Motor neuron (in vitro differentiated cells): ENCODE results near the gene MRPS5. TPM values are rescaled to one million over a fixed set of nuclear protein-coding genes. Genes with fewer than 3 reads are reported as not detected.

ENCODE experiments used
- ATAC-seq, 8 experiments: fragments of 200-7000 bp; cut with Tn5 transposase; replicated peaks in 6 of 8; 2 replicates each; pipeline ENCODE4 v1.8.0; 2021; ENCODE audit warnings: mild to moderate bottlenecking in 8 of 8, moderate library complexity in 8 of 8
- H3K27ac ChIP-seq, 2 donors: fragments of 250-450 bp; sonication (Bioruptor Pico); 2 replicates each; pipeline ENCODE4 v1.9.0; 2021; ENCODE audit warnings: antibody characterized with exemption in 2 of 2, mild to moderate bottlenecking in 2 of 2, moderate library complexity in 1 of 2
- H3K4me1 ChIP-seq, 2 donors: fragments of 250-450 bp; sonication (Bioruptor Pico); replicated peaks in 1 of 2; 2 replicates each; pipeline ENCODE4 v1.6.1; 2021; ENCODE audit warnings: antibody characterized with exemption in 2 of 2, mild to moderate bottlenecking in 2 of 2, moderate library complexity in 1 of 2
- H3K4me3 ChIP-seq, 5 donors: fragments of 250-450 bp; sonication (Bioruptor Pico); 2 replicates each; pipeline ENCODE4 v1.9.0; 2021; ENCODE audit warnings: antibody characterized with exemption in 5 of 5, mild to moderate bottlenecking in 5 of 5, moderate library complexity in 4 of 5
- WGBS, 10 experiments: fragments of 450-650 bp; shearing (Covaris generic); methylation state at CpG; one replicate each; pipeline ENCODE4 v1.0.0; 2022; 5-methylcytosine and 5-hydroxymethylcytosine counted together
- in situ Hi-C, 9 experiments: fragments of 400-800 bp; cut with MboI; loops; one replicate each; pipeline ENCODE4 v1.15.0; 2021; ENCODE audit warnings: low sequenced_read_pairs in 9 of 9, low pct_unique_long_range_greater_than_20kb in 2 of 9; ENCODE audit not compliant: unreplicated experiment in 9 of 9
- total RNA-seq, 8 experiments: library from RNA; unstranded; fragments of 300-600 nt; gene quantifications; 2 replicates each; pipeline versions ENCODE4 v1.2.3 to v1.2.4, GENCODE V29; 2022

The MRPS5 gene
- total RNA-seq, 8 experiments from 2014 or later = 41.9 to 96.7 (median 54.3) TPM

DNA sequence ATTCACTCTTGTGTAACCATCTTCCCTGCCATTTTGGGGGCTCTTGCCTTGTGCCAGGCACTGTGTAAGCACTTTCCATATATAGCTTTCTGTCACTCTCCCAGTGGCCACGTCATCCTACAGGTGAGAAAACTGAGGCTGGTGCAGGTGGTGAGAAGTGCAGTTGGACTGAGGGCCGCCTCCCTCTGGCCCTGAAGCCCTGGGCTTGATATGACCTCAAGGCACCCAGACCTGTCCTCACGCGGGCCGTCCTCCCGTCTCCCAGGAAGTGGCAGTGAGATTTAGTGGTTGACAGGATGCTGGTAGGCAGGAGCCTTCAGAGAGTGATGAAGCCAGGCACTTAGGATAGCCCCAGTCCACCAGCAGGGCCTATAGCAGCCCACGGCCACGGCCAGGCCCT lies 65.6 kb downstream of the MRPS5 start:
- Histone ChIP-seq H3K4me3 (no peak overlapping the region), H3K27ac (no peak overlapping the region), H3K4me1 (peaks cover 10 to 27% of the 10 kb centered on the region in 2 donors)
- ATAC-seq = no peak
- 60 to 80% methylated on average over 1 to 4 of the region's 8 CpGs; no CpG with 5 or more reads in 8 of the 10 experiments for WGBS, 10 experiments
- in situ Hi-C loops = no loop called here

DNA sequence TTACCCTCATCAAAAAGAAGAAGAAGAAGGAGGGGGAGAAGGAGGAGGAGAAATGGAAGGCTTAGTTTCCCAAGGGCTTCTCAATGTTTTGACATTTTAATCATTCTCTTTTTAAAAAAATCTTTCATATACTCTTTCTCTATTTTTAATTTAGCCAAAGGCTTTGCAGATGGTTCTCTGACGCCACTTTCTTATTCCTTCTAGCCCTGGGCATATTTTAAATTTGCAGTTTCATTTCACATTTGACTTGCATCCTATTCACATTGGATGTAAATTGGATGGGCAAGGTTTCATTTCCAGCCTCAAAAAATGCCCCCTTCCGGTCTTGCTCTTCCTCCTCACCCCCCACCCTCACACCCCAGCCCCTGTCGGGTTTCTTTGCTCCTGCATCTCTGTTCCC lies 66.3 kb downstream of the MRPS5 start:
- ATAC-seq = peak in 3 of 8 experiments; percentile 28 to 74 (median 36)
- no peak overlapping the region for H3K27ac ChIP-seq
- in situ Hi-C loops = no loop called here
- peaks cover 10 to 27% of the 10 kb centered on the region in 2 donors for H3K4me1 ChIP-seq
- no peak overlapping the region for H3K4me3 ChIP-seq
- WGBS, 10 experiments = 0 to 90% (median 64%) methylated on average over 1 to 3 of the region's 3 CpGs; no CpG with 5 or more reads in 3 of the 10 experiments

DNA sequence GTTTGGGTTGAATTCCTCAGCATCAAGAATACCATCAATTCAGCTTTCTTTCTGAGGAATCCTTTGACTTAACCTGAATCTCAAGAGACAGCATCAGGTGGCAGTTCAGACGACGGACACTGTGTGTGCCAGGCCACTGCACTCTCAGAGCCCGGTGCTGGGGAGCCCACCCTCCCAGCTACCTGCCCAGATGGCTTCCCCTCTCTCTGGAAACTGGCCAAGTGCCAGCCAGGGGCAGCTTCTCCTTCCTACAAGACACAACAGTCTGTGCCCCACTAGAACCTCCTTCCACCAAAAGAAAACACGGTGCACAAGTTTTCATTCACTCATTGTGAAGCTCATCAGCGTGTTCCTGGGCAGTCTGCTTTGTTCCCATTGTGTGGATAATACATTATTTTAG lies 67.6 kb downstream of the MRPS5 start:
- no peak for ATAC-seq
- in situ Hi-C loops = no loop called here
- Histone ChIP-seq H3K4me1 (peaks cover 10 to 23% of the 10 kb centered on the region in 2 donors), H3K27ac (no peak overlapping the region), H3K4me3 (no peak overlapping the region)
- WGBS, 10 experiments = 71 to 100% (median 80%) methylated on average over 1 to 5 of the region's 5 CpGs; no CpG with 5 or more reads in 3 of the 10 experiments

DNA sequence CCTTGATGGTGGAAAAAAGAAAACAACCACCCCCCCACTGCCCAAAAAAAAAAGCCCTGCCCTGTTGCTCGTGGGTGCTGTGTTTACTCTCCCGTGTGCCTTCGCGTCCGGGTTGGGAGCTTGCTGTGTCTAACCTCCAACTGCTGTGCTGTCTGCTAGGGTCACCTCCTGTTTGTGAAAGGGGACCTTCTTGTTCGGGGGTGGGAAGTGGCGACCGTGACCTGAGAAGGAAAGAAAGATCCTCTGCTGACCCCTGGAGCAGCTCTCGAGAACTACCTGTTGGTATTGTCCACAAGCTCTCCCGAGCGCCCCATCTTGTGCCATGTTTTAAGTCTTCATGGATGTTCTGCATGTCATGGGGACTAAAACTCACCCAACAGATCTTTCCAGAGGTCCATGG lies 68.1 kb downstream of the MRPS5 start:
- H3K4me1 ChIP-seq = peaks cover 10 to 20% of the 10 kb centered on the region in 2 donors
- in situ Hi-C loops = no loop called here
- 30 to 100% (median 73%) methylated on average over 2 to 8 of the region's 11 CpGs; no CpG with 5 or more reads in 3 of the 10 experiments for WGBS, 10 experiments
- ATAC-seq = no peak
- no peak overlapping the region for H3K4me3 ChIP-seq
- no peak overlapping the region for H3K27ac ChIP-seq

DNA sequence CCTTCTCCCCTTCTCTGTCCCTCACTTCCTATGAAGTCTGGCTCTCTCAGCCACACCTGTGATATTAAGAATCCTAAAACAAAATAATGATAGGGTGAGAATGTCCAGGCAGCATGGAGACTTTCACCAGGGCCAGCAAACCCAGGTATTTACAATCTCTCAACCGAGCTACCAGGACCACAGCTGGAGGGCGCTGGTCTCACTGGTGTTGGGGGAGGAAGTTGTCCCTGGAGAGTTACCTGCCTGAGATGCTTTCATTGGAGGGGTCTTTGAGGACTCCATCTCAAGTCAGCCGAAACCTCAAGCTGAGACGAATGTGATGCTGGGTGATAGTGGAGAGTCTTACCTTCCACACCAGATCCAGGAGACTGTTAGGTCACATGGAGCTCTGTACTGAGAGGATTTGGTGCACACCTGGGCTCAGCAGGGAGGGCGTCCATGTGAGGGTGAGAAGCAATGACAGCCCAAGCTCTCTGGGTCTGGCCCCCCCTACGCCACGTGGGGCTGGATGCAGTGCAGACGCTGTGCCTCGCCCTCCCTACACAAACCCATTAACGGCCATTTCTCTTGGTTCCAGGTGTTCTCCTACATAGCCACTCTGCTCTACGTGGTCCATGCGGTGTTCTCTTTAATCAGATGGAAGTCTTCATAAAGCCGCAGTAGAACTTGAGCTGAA lies 68.7 kb downstream of the MRPS5 start:
- 80 to 100% (median 92%) methylated on average over 1 to 7 of the region's 13 CpGs; no CpG with 5 or more reads in 4 of the 10 experiments for WGBS, 10 experiments
- in situ Hi-C loops = no loop called here
- H3K4me1 ChIP-seq = peaks cover 10 to 19% of the 10 kb centered on the region in 2 donors
- no peak overlapping the region for H3K4me3 ChIP-seq
- no peak for ATAC-seq
- H3K27ac ChIP-seq = no peak overlapping the region

DNA sequence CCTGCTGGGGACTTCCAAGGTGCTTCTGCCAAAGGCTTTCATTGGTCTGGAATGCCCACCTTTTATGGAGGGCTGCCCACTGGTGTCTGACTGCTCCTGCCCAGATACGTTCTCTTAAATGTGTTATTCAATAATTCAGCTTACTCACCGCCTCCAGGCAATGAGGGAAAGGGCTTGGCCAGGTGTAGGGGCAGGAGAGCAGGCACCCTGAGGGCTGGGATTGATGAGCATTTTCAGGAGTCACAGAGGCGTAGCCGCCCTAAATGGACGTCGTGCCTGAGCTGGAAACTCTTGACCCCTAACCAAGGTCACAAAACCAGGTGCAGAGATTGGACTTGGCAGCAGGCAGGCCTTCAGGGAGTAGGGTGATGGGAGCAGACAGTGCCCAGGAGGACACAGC lies 69.3 kb downstream of the MRPS5 start:
- WGBS, 10 experiments = 40 to 90% (median 82%) methylated on average over 1 to 5 of the region's 6 CpGs; no CpG with 5 or more reads in 5 of the 10 experiments
- Histone ChIP-seq H3K4me3 (no peak overlapping the region), H3K27ac (no peak overlapping the region), H3K4me1 (peaks cover 5 to 13% of the 10 kb centered on the region in 2 donors)
- ATAC-seq = no peak
- in situ Hi-C loops = no loop called here

DNA sequence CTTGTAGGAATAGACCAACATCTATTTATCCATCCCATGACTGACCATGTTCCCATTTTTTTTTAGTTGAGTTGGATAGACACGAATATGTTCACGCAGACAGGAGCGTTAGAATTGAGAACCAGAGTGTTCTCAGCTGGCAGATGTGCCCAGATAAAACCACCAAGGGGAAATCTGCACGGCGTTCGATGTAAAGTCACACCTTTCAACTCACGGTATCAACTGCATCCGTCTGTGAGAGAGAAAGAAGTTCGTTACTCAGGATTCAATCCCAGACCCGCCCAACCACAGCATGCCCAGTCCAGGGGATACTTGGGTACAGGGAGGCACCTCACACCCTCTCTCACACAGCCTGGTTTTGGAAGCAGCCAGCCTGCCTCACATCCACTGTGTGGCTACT lies 70.0 kb downstream of the MRPS5 start:
- Histone ChIP-seq H3K27ac (no peak overlapping the region), H3K4me1 (peaks cover 0 to 6% of the 10 kb centered on the region in 2 donors), H3K4me3 (no peak overlapping the region)
- WGBS, 10 experiments = 0 to 100% (median 92%) methylated on average over 3 to 10 of the region's 10 CpGs; no CpG with 5 or more reads in 3 of the 10 experiments
- no peak for ATAC-seq
- in situ Hi-C loops = no loop called here

DNA sequence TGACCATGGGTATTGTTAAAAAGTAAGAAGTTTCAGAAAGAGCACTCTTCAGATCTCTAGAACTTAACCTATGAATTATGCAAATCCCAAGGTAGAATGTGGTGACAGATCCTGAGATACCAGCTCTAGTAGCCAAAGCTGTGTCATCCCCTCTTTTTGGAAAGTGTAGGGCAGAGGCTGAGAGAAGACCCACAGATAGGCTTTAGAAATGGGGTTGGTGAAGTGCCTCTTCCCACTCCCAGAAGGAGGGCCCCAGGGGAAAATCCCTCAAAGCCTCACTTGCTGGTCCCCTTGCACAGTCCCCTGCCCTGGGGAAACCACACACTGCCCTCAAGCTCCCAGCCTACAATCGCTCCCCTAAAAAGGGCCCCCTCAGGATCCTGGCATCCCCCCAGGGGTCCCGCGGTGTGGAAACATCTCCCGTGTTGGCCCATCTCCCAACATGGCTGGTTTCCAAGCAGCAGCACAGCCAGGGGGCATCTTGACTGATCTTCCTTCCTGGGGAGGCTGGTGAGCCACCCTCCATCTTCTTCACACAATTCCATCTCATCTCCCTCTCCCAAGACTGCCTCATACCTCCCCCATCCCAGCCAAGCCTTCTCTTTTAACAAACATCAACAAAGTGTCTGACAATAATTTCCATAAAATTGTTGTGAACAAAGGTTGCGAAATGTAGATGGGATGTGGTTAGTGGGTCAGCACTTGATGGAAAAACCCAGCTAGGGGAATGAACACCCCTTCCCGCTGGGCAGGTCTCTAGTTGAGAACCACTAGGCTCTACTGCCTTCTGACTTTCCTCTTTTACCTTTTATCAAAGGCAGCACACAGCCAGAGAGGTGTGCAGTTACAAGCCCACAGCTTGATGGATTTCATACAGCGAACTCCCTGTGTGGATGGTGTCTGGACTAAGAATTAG lies 71.0 kb downstream of the MRPS5 start:
- Histone ChIP-seq H3K4me1 (peaks cover 0 to 5% of the 10 kb centered on the region in 2 donors), H3K4me3 (no peak overlapping the region), H3K27ac (no peak overlapping the region)
- in situ Hi-C loops = no loop called here
- no peak for ATAC-seq
- WGBS, 10 experiments = 42 to 100% (median 71%) methylated on average over 1 to 3 of the region's 7 CpGs; no CpG with 5 or more reads in 5 of the 10 experiments

DNA sequence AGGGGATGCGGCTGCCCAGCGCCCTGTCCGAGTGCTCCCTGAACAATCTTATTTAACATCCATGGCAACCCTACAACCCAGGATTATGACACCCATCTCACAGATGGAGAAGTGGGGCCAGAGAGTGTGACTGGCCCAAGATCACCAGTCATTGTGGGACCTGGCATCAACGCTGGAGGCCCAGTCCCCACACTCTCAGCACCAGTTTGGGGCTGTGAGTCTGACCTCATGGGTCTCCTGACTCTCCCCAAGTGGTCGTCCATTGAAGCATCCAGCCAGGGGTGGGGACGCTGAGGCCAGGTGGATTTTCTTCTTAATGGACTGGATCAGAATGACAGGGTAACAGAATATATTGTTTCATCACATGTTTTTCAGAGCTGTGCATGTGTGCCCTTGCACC lies 71.6 kb downstream of the MRPS5 start:
- WGBS, 10 experiments = 38 to 86% (median 71%) methylated on average over 1 to 3 of the region's 6 CpGs; no CpG with 5 or more reads in 4 of the 10 experiments
- no peak for ATAC-seq
- no peak overlapping the region for H3K27ac ChIP-seq
- no peak overlapping the region for H3K4me3 ChIP-seq
- H3K4me1 ChIP-seq = peaks cover 0 to 5% of the 10 kb centered on the region in 2 donors
- in situ Hi-C loops = no loop called here

DNA sequence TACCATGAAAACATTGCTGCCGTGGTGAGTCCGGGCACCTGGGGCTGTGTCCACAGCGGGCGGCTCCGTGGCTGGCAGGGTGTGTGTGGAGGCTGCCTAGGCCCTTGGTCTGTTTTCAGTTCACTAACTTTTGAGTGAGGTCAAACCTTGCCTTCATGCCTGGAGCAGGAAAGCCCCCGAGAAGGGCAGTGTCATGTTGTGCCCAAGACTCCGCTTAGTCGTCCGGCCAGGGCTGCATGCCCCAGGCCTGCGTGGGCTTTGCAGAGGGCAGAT lies 72.0 kb downstream of the MRPS5 start:
- no peak for ATAC-seq
- 100% methylated on average over 1 to 4 of the region's 10 CpGs; no CpG with 5 or more reads in 8 of the 10 experiments for WGBS, 10 experiments
- Histone ChIP-seq H3K4me1 (peaks cover 0 to 5% of the 10 kb centered on the region in 2 donors), H3K27ac (no peak overlapping the region), H3K4me3 (no peak overlapping the region)
- in situ Hi-C loops = no loop called here

DNA sequence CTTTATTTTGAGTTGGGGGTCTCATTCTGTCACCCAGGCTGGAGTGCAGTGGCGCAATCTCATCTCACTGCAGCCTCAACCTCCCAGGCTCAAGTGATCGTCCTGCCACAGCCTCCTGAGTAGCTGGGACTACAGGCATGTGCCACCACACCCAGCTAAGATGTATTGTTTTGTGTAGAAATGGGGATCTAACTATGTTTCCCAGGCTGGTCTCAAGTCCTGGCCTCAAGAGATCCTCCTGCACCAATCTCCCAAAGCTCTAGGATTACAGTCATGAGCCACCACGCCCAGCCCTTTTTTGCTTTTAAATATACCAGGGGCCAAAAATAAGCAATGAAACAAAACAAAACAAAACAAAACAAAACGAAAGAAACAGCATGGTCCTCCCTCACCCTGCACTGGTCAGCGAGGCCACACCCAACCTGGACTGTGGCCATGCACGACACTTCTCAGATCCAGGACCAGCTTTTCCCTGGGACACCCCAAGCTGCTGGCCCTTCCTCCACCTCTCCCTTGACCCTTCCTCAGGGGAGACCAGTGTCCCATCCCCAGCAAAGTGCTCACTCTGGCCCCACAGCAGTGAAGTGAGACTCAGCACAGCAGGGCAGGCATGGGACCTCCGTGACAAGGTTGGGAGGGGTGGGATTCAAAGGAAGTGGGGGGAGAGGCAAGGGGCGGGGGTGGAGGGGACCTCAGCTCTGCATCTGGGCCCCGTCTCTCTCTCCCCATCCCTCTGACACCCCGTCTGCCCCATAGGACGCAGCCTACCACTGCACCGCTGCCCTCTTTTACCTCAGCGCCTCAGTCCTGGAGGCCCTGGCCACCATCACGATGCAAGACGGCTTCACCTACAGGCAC lies 72.6 kb downstream of the MRPS5 start:
- H3K4me3 ChIP-seq = no peak overlapping the region
- peaks cover 0 to 2% of the 10 kb centered on the region in 2 donors for H3K4me1 ChIP-seq
- H3K27ac ChIP-seq = no peak overlapping the region
- 50 to 100% (median 83%) methylated on average over 1 to 4 of the region's 15 CpGs; no CpG with 5 or more reads in 1 of the 10 experiments for WGBS, 10 experiments
- in situ Hi-C loops = no loop called here
- ATAC-seq = peak in 3 of 8 experiments; percentile 50 to 89 (median 81)

DNA sequence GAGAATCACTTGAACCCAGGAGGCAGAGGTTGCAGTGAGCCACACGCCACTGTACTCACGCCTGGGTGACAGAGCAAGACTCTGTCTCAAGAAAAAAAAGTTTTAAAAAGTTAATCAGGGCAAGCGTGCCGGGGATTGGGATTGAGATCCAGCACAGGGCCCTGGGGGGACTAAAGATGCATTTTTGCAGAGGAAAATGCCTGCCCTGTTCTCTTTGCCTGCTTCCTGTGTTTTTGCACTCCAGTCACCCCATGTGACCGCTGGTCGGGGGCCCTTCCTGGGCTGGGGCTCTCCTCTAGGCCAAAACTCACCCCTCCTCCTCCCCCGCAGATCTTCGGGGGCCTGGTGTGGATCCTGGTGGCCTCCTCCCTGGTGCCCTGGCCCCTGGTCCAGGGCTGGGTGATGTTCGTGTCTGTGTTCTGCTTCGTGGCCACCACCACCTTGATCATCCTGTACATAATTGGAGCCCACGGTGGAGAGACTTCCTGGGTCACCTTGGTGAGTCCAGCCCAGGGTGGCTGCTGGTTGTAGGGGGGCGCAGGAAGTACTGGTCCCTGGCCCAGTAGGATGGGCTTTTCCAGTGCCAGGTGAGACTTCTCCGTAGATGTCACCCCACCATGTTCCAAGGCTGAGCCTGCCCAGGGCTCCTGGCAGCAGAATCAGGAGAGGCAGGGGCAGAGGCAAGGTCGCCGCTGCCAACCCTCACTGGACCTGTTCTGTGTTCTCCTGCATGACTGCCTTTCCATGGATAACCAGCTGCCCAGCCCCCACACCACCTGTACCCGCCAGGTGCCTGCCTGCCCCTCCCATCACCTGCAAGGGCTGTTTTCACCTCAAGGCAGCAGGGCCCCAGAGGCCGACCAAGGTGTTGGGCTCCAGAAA lies 73.7 kb downstream of the MRPS5 start:
- no peak for ATAC-seq
- peaks cover 0 to 10% of the 10 kb centered on the region in 2 donors for H3K4me1 ChIP-seq
- H3K27ac ChIP-seq = no peak overlapping the region
- no peak overlapping the region for H3K4me3 ChIP-seq
- WGBS, 10 experiments = 56 to 100% (median 91%) methylated on average over 1 to 10 of the region's 17 CpGs; no CpG with 5 or more reads in 3 of the 10 experiments
- in situ Hi-C loops = no loop called here
